ENCODE results near the gene SENP5. TPM values are rescaled to one million over a fixed set of nuclear protein-coding genes. Genes with fewer than 3 reads are reported as not detected.
"Not testable (repeated sequence)": the region's sequence is repeated elsewhere in the genome, so short reads cannot be mapped to it uniquely, and the experiment has no call there.

The SENP5 gene
- total and polyA plus RNA-seq, 2 of the 8 experiments (the other 6 are each of a cell fraction or from before 2014, with no cell fraction given) = 6.7 to 27.3 TPM

DNA sequence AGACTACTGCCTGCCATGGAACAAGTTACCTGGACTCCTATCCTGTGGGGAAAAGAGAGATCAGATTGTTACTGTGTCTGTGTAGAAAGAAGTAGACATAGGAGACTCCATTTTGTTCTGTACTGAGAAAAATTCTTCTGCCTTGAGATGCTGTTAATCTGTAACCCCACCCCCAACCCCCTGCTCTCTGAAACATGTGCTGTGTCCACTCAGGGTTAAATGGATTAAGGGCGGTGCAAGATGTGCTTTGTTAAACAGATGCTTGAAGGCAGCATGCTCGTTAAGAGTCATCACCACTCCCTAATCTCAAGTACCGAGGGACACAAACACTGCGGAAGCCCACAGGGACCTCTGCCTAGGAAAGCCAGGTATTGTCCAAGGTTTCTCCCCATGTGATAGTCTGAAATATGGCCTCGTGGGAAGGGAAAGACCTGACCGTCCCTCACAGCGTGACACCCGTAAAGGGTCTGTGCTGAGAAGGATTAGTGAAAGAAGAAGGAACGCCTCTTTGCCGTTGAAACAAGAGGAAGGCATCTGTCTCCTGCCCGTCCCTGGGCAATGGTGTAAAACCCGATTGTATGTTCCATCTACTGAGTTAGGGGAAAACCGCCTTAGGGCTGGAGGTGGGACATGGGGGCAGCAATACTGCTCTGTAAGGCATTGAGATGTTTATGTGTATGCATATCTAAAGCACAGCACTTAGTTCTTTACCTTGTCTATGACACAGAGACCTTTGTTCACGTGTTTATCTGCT, 76.5 kb downstream of the SENP5 start:
- H2BK120ac ChIP-seq (replicated peaks; ENCODE audit: low read depth, low read length); H2BK15ac ChIP-seq (ENCODE audit: low read length); H3K36me3 ChIP-seq (ENCODE audit: control insufficient read depth in 2 of 4, insufficient read depth in 4 of 4, low read length in 3 of 4); H2BK12ac ChIP-seq (ENCODE audit: low read depth, low read length); H2BK5ac ChIP-seq (ENCODE audit: low read depth, low read length); H3K56ac ChIP-seq (replicated peaks; ENCODE audit: insufficient read length, low read depth, low read length); H3K14ac ChIP-seq (ENCODE audit: insufficient read length); H2BK20ac ChIP-seq (ENCODE audit: low read length); H3K79me1 ChIP-seq (ENCODE audit: low read depth, low read length); H3K23me2 ChIP-seq (ENCODE audit: low read depth, low read length); POLR2A ChIA-PET (ENCODE audit: partially characterized antibody); H4K5ac ChIP-seq (ENCODE audit: insufficient read length, low read depth, low read length); H3K4me1 ChIP-seq (replicated peaks in 1 of 4; ENCODE audit: control insufficient read depth in 3 of 4, insufficient read depth in 4 of 4, low read length in 3 of 4); H3K27me3 ChIP-seq (replicated peaks in 1 of 4; ENCODE audit: control insufficient read depth in 3 of 4, extremely low read depth in 1 of 4, insufficient read depth in 3 of 4, low read length in 3 of 4); H3K27ac ChIP-seq (ENCODE audit: low read depth, low read length); H3K9ac ChIP-seq (replicated peaks in 1 of 4; ENCODE audit: extremely low read depth in 1 of 4, low read depth in 3 of 4, low read length in 3 of 4); H4K20me1 ChIP-seq (replicated peaks in 1 of 2; ENCODE audit: control insufficient read depth in 1 of 2, insufficient read depth in 2 of 2, low read length in 2 of 2); H3K4ac ChIP-seq (replicated peaks; ENCODE audit: insufficient read length, low read depth, low read length); H3K23ac ChIP-seq (ENCODE audit: insufficient read length); FAIRE-seq; H4K8ac ChIP-seq (ENCODE audit: extremely low read depth, insufficient read depth, low read length); H2AFZ ChIP-seq (ENCODE audit: low read length); H3K9me3 ChIP-seq (ENCODE audit: insufficient read depth in 2 of 2, low read depth in 1 of 2, low read length in 1 of 2); H2AK5ac ChIP-seq (ENCODE audit: low read depth, low read length); H4K91ac ChIP-seq (replicated peaks; ENCODE audit: insufficient read length, low read length); DNase-seq (ENCODE audit: low read depth in 1 of 2, low spot score in 2 of 2); H3K18ac ChIP-seq (ENCODE audit: extremely low read depth, low read length): not testable (repeated sequence)
- Histone ChIP-seq H3K79me2 (ENCODE audit: control insufficient read depth in 1 of 2, insufficient read depth in 2 of 2, low read length in 2 of 2) (peaks cover 17 to 40% of the 10 kb centered on the region in 2 experiments), H3K4me2 (ENCODE audit: insufficient read depth in 1 of 2, low read depth in 2 of 2, low read length in 2 of 2) (peak overlapping the region; percentile 85 to 92; a peak in 2 of 4 replicates), H3K4me3 (ENCODE audit: extremely low read depth in 1 of 4, insufficient read depth in 2 of 4, low read depth in 3 of 4, low read length in 4 of 4) (peak overlapping the region in 1 of 4 experiments; percentile 81; a peak in 2 of 8 replicates)
- CTCF ChIA-PET (ENCODE audit: partially characterized antibody) = interaction anchor here (0.8 kb wide), 2 partner anchors 23 to 26 kb away, joined by 5 read pairs; no protein-coding TSS in a partner anchor
- 87% methylated on average over 13 of the region's 14 CpGs; no CpG with 5 or more reads in 1 of the 2 experiments for WGBS, 2 experiments (ENCODE audit: extremely low coverage in 1 of 2, insufficient coverage in 1 of 2, insufficient read length in 1 of 2, insufficient replicate concordance in 2 of 2, low coverage in 1 of 2, low lambda C conversion rate in 2 of 2, missing lambda C conversion rate in 1 of 2)
